NCI-H1436 treated with DMSO at 0.1 percent for 48 hours (cell line): ENCODE data around the gene GAK.
A peak's percentile ranks its signal among the peaks of the same experiment; 100 is the strongest.

Experiments used
- DNase-seq: peaks from one replicate; lab custom pipeline; 2025; lab: John Stamatoyannopoulos, UW

The GAK gene

GRCh38 chr4:828641-829271 lies 103.4 kb downstream of the GAK start:
- no peak for DNase-seq

DNA sequence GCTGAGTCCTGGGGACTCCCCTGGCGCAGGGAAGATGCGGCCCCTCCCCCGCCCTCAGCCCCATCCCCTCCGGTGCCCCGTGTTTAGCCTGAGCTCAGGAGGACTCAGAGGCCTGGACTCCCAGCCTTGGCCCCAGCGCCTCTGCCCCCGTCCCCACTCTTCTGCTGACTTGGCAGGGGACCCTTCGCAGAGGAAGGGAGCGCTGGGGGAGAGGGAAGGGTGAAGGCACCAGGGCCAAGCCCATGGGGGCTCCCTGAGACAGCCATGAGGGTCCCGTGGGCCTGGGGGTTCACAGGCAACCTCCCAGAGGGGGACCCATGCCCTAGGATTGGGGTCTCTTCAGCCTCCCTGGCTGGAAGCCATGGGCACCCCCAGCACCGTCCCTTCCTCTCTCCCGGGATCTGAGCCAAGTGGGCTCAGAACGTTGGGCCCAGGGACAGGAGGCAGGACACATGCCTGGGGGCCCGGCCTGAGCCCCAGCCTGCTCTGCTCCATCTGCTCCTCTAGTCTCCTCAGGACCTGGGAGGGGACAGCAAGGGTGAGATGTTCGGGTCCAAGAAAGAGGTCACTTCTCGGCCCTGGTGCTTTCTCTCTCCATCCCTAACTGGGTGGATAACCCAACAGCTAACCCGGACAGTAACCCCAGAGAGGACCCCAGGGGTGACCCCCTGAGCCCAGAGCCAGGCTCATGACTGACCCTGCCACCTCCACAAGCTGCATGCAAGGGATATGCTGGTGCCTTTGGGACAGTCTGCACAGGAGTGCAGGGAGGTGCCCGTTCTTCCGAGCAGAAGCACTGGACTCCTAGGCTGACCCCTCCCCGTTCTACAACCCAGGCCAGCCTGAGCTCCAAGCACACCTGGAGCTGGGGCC lies 104.7 kb downstream of the GAK start:
- DNase-seq, result no peak

- DNase-seq, result no peak
These were observed 105.5 kb downstream of the GAK start for GRCh38 chr4:826508-827208.

GRCh38 chr4:825971-826330 lies 106.2 kb downstream of the GAK start, which contains the start of gene CPLX1:
TSS of gene CPLX1 (minus strand) at chr4:826129. CDS start at chr4:824522, 1,607 bp downstream.
- no peak for DNase-seq

DNA sequence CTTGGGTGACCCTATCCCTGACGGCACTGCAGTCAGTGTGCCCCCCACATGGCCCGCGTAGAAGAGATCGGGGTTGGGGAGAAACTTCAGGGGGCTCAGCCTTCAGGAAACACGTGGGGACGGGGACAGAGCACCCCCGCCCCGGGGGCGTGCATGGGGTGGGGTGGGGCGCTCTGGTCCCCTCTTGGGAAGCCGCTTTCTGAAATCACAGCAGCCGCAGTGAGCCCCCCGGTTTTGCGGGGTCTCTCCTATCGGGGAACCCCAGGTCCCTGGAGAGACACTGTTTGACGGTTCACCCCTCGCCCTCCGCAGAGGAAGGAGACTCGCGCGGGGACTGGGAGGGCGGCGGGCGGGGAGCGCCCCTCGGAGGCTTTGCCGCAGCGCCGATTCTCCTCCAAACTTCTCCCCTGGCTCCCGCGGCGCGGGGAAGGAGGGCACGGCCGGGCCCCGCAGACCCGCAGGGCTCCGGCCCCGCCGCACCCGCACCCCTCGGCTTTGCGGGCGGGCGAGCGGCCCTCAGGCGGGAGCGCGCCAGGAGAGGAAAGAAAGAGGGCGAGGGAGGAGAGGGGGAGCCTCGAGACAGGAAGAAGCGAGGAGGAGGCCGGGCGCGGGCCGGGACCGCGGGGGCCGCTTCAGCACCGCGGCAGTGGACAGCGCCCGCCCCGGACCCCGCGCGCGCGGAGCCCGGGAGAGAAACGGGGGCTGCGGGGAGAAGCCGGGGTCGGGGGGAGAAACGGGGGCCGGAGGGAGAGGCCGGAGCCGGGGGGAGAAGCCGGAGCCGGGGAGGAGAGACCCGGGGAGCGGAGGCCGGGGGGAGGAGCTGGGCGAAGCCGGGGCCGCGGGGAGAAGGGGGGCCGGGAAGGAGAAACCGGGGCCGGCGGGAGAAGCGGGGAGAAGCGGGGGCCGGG lies 106.8 kb downstream of the GAK start:
- no peak for DNase-seq

- DNase-seq, result no peak
These were observed 107.6 kb downstream of the GAK start for GRCh38 chr4:824461-825062.

- no peak for DNase-seq
These were observed 108.2 kb downstream of the GAK start for GRCh38 chr4:823761-824460.

DNA sequence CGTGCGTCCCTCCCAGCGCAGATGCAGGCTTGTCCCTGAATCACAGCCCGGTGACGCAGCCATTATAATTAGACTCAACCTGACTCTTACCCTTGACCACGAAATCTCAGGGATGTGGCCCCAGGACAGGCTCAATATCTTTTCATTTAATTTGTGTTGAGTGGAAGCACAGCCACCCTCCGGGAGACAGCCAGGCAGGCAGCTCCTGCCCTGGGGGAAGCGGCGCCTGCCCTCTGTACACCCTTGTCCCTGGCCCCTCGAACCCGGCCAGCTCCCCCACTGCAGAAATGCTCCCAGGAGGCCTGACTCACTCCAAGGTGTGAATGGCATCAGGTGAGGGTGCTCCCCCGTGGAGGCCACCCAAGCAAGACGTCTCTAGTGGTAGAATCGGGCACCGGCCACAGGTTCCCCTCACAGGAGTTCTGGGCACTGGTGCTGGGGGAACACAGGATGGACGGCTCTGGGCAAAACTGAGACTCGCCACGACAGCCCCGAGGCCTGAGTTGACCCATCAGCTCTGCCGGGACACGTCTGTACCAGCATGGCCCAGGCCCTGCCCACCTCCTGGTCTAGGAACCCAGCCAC lies 108.8 kb downstream of the GAK start:
- no peak for DNase-seq

DNA sequence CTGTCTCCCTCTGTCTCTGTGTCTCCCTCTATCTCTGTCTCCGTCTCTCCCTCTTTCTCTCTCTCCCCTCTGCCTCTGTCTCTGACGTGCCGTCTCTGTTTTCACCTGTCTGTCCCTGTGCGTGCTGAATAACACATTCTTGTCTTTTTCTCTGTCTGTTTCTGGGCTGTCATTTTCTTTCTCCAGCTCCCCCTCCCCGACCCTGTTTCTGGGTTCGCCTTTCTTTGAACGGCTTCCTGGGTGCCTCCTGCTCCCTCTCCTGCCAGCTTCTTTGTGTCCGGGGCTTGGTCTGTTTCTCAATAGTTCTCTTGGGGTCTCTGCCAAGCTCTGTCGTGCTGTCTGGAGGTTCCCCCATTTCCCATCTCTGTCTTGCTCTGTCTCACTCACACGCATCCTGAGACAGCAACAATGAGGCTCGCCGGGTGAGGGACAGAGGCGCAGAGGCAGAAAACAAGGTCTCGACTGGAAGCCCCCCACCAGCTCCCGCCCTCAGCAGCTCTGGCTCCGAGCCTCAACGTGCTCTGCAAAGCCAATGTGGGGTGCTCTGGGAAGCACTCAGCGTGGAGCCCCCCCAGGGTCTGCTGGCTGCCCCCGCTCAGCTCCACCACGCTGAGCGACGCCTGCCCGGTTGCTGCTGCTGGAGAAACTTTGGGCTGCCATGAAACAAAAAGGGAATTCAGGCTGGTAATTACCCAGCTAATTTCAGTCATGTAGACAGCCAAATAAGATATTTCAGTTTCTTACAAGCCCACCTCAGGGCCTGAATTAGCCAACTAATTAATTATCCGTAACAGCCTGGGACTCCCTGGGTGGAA lies 109.5 kb downstream of the GAK start:
- no peak for DNase-seq

DNA sequence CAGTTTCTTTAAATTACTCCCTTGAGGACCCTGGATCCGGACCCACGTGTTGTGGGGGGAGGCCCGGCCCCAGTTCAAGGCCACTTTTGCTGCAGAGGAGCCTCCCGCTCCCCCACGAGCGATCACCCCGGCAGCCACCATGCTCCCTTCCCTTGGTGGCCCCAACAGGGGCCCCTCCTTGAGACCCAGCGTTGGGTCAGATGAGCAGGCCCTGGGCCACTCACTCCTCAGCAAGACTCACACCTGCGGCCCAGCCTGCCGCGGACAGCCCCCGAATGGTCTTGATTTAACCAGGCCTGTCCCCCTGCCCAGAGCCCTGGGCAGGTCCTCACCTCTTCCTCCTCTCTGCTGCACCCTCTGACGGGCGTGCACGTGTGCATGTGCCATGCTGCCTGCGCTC lies 110.5 kb downstream of the GAK start:
- DNase-seq, result no peak

DNA sequence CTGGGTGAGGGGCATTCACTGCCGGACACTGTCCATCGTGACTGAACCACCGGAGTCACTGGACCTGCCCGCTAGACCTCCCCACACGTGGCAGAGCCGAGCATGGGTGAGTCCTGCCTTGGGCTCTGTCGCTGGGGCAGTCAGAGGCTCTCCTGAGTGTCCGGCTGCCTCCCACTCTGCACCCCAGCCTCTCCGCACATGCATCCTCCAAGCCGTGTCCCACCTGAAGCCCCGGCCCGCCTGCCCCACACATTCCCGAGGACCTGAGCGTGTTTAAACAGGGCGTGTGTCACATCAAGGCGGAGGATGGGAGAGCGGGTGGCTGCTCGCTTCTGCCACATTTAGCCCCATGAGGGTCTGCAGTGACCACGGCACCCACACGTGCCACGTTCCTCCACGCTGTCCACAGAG lies 110.9 kb downstream of the GAK start:
- no peak for DNase-seq

GRCh38 chr4:820230-821172 lies 111.6 kb downstream of the GAK start:
- DNase-seq, result no peak

- no peak for DNase-seq
These were observed 112.5 kb downstream of the GAK start for GRCh38 chr4:819401-820229.

DNA sequence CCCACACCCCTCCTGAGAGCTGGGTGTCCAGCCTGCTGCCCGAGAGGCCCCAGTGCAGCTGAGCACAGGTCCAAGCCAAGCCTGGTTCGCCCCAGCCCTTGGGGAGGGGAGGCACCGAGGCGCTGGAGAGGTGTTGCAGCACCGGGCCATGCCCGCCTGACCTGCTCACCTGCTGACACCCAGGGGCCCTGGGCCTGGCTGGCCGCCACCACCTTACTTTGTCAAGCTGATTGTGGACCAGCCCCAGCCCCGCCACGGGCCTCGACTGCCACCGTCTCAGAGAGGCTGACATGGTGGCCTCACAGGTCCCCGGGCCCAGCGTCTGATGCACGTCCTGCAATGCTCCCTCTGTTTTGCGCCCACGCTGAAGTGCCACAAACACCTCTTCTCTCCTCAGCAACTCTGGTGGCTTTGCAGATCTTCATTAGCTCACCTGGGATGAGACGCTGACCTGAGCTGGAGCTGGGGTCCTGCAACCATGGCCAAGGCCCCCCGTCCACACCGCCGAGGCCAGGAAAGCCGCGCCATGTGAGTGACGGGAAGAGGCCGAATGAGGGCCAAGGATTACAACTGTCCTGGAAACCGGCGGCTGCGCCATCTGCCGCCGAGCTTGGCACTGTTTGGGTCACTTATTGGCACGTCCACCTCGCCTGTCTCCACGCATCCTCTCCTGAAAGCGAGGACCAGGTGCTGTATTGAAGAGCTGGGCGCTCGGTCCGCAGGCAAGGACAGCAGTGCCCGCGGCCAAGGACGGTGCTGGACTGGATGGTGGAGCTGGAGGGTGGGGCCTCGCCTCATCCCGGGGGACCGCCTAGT lies 113.8 kb downstream of the GAK start:
- no peak for DNase-seq

DNA sequence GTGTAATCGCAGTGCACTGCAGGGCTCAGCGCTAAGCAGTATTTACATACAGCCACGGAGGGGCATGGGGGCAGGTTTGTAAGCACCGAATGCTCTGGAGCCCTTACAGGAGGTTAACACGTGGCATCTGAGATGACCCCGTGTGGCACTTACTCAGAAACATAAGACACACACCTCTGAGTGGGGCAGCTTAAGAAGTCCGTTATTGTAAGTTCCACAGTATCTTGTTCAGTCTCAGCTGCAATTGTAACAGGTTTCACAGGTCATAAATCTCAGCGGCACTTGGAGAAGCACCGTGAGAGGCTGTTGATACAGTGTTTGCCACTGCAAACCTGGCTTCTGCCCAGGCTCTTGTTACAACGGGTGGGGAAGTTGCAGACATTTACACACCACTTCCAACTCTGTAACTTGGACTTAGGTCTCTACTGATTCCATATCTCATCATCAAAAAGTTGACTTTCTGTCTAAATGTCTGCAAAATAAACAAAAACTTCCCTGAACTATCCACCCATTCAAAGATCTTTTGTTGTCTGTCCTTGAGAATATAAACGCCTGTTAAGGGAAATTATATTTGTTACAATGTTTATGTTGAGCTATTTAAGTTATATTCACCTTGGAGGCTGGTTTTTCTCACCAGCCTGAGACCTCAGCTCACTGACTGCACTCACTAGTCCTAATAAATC lies 116.5 kb downstream of the GAK start:
- peak; percentile 24 for DNase-seq

DNA sequence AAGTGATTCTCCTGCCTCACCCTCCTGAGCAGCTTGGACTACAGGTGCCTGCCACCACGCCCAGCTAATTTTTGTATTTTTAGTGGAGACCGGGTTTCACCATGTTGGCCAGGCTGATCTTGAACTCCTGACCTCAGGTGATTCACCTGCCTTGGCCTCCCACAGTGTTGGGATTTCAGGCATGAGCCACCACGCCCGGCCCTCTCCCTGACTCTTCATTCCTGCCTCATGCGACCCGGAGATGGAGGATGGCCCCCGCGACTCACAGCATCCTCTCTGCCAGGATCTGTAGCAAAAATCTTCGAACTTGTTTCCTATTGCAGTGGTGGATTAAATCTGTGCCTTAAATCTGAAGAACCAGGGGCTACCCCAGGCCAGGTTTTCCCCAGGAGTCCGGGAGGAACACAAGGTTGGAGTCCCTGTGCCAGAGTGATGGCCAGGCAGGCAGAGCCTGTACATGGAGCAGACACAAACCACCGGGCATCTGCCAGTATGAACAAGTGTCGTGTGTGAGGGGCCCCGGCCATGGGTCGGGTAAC lies 117.7 kb downstream of the GAK start:
- no peak for DNase-seq
